Measurements from ENCODE around the gene TNFRSF14.

The TNFRSF14 gene

DNA sequence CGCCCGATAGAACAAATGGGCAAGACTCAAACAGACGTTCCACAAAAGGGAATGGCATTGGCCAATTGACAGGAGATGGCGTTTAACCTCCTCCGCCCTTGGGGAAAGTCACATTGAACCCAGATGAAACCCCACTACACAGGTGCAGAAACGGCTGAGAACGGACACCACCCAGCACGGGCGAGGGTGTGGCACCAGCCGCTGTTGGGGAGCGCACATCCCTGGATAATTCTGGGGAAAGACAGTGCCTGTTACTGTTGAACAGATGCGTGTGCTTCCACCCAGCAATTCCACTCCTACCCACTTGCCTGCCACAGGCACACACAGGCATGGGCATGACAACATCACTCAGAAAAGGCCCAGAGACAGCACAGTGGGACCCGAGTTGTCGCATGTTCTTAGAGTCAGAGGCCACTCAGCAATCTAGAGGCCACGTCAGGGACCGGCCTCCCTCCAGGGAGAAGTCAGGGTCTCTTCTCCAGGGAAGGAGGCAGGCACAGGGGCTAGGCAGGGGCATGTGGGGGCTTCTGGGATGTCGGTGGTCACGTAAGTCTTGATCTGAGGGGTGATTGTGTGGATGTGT, 45.6 kb downstream of the TNFRSF14 start (continued):
- no peak for TF ChIP-seq ESRRG (CRISPR knock-in tag; IDR thresholded peaks at IDR 0.05)
- TF ChIP-seq, protein P1, sequence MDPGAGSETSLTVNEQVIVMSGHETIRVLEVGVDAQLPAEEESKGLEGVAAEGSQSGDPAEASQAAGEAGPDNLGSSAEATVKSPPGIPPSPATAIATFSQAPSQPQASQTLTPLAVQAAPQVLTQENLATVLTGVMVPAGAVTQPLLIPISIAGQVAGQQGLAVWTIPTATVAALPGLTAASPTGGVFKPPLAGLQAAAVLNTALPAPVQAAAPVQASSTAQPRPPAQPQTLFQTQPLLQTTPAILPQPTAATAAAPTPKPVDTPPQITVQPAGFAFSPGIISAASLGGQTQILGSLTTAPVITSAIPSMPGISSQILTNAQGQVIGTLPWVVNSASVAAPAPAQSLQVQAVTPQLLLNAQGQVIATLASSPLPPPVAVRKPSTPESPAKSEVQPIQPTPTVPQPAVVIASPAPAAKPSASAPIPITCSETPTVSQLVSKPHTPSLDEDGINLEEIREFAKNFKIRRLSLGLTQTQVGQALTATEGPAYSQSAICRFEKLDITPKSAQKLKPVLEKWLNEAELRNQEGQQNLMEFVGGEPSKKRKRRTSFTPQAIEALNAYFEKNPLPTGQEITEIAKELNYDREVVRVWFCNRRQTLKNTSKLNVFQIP (CRISPR knock-in tag; IDR thresholded peaks at IDR 0.05; ENCODE audit: borderline replicate concordance, low read depth), result no peak
- no peak for TF ChIP-seq OSR1 (CRISPR knock-in tag; IDR thresholded peaks at IDR 0.05)
- no peak for TF ChIP-seq ZFP30 (CRISPR knock-in tag; IDR thresholded peaks at IDR 0.05)
- no peak for TF ChIP-seq CSDC2 (CRISPR knock-in tag; IDR thresholded peaks at IDR 0.05)
- no peak for TF ChIP-seq ZFP3 (CRISPR knock-in tag; IDR thresholded peaks at IDR 0.05)

DNA sequence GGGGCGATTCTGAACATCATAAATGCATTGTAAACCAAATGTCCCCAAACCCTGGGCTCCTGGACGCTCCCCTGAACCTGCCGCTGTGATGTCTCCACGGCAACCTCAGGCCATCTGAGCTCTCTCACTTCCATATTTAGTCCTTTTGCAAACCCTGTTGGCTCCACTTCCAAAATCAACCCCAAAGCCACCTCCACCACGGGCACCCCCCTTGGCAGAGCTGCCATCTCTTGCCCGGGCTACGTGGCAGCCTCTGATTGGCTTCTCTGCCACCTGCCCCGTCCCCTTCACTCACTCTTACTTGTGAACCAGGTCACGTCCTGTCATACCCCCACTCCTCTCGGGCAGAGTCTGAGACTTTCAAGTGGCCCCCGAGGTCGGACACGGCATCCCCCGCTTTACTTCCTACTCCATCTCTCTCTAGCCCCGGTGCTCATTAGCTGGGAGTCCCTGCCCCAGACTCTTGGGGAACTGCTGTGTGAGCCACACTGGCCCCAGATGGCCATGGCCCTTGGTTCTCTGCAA, 46.2 kb downstream of the TNFRSF14 start:
- no peak for ATAC-seq
- TF ChIP-seq, protein P2, sequence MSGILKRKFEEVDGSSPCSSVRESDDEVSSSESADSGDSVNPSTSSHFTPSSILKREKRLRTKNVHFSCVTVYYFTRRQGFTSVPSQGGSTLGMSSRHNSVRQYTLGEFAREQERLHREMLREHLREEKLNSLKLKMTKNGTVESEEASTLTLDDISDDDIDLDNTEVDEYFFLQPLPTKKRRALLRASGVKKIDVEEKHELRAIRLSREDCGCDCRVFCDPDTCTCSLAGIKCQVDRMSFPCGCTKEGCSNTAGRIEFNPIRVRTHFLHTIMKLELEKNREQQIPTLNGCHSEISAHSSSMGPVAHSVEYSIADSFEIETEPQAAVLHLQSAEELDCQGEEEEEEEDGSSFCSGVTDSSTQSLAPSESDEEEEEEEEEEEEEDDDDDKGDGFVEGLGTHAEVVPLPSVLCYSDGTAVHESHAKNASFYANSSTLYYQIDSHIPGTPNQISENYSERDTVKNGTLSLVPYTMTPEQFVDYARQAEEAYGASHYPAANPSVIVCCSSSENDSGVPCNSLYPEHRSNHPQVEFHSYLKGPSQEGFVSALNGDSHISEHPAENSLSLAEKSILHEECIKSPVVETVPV (CRISPR knock-in tag; IDR thresholded peaks at IDR 0.05), result no peak
- TF ChIP-seq, protein P3, sequence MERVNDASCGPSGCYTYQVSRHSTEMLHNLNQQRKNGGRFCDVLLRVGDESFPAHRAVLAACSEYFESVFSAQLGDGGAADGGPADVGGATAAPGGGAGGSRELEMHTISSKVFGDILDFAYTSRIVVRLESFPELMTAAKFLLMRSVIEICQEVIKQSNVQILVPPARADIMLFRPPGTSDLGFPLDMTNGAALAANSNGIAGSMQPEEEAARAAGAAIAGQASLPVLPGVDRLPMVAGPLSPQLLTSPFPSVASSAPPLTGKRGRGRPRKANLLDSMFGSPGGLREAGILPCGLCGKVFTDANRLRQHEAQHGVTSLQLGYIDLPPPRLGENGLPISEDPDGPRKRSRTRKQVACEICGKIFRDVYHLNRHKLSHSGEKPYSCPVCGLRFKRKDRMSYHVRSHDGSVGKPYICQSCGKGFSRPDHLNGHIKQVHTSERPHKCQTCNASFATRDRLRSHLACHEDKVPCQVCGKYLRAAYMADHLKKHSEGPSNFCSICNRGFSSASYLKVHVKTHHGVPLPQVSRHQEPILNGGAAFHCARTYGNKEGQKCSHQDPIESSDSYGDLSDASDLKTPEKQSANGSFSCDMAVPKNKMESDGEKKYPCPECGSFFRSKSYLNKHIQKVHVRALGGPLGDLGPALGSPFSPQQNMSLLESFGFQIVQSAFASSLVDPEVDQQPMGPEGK (CRISPR knock-in tag; IDR thresholded peaks at IDR 0.05; ENCODE audit: borderline replicate concordance), result no peak
- TF ChIP-seq ARNTL (CRISPR knock-in tag; IDR thresholded peaks at IDR 0.05; ENCODE audit: borderline replicate concordance, low read depth) (no peak), CSDC2 (CRISPR knock-in tag; IDR thresholded peaks at IDR 0.05) (no peak), SNAI2 (CRISPR knock-in tag; IDR thresholded peaks at IDR 0.05) (no peak), OSR1 (CRISPR knock-in tag; IDR thresholded peaks at IDR 0.05) (no peak), ZNF8 (CRISPR knock-in tag; IDR thresholded peaks at IDR 0.05) (no peak), RARB (CRISPR knock-in tag; IDR thresholded peaks at IDR 0.05) (no peak), ZNF70 (CRISPR knock-in tag; IDR thresholded peaks at IDR 0.05) (no peak), BACH2 (CRISPR knock-in tag; IDR thresholded peaks at IDR 0.05; ENCODE audit: borderline replicate concordance) (no peak), TOX (CRISPR knock-in tag; IDR thresholded peaks at IDR 0.05; ENCODE audit: borderline replicate concordance) (no peak), ISL1 (CRISPR knock-in tag; IDR thresholded peaks at IDR 0.05) (no peak), ZFP3 (CRISPR knock-in tag; IDR thresholded peaks at IDR 0.05) (no peak), ZNF565 (CRISPR knock-in tag; conservative IDR thresholded peaks at IDR 0.05; ENCODE audit: low read depth) (no peak), ZFP30 (CRISPR knock-in tag; IDR thresholded peaks at IDR 0.05) (no peak), GLIS3 (CRISPR knock-in tag; IDR thresholded peaks at IDR 0.05) (no peak), ZC3H10 (CRISPR knock-in tag; IDR thresholded peaks at IDR 0.05) (no peak)
- TF ChIP-seq, protein P4, sequence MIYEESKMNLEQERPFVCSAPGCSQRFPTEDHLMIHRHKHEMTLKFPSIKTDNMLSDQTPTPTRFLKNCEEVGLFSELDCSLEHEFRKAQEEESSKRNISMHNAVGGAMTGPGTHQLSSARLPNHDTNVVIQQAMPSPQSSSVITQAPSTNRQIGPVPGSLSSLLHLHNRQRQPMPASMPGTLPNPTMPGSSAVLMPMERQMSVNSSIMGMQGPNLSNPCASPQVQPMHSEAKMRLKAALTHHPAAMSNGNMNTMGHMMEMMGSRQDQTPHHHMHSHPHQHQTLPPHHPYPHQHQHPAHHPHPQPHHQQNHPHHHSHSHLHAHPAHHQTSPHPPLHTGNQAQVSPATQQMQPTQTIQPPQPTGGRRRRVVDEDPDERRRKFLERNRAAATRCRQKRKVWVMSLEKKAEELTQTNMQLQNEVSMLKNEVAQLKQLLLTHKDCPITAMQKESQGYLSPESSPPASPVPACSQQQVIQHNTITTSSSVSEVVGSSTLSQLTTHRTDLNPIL (CRISPR knock-in tag; IDR thresholded peaks at IDR 0.05; ENCODE audit: low read depth), result no peak
- TF ChIP-seq, protein P1 (CRISPR knock-in tag; IDR thresholded peaks at IDR 0.05; ENCODE audit: borderline replicate concordance, low read depth), result no peak
- TF ChIP-seq, protein P5, sequence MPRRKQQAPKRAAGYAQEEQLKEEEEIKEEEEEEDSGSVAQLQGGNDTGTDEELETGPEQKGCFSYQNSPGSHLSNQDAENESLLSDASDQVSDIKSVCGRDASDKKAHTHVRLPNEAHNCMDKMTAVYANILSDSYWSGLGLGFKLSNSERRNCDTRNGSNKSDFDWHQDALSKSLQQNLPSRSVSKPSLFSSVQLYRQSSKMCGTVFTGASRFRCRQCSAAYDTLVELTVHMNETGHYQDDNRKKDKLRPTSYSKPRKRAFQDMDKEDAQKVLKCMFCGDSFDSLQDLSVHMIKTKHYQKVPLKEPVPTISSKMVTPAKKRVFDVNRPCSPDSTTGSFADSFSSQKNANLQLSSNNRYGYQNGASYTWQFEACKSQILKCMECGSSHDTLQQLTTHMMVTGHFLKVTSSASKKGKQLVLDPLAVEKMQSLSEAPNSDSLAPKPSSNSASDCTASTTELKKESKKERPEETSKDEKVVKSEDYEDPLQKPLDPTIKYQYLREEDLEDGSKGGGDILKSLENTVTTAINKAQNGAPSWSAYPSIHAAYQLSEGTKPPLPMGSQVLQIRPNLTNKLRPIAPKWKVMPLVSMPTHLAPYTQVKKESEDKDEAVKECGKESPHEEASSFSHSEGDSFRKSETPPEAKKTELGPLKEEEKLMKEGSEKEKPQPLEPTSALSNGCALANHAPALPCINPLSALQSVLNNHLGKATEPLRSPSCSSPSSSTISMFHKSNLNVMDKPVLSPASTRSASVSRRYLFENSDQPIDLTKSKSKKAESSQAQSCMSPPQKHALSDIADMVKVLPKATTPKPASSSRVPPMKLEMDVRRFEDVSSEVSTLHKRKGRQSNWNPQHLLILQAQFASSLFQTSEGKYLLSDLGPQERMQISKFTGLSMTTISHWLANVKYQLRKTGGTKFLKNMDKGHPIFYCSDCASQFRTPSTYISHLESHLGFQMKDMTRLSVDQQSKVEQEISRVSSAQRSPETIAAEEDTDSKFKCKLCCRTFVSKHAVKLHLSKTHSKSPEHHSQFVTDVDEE (CRISPR knock-in tag; IDR thresholded peaks at IDR 0.05), result no peak

Measured in SK-N-SH treated with all-trans-retinoic acid at 6 μM for 48 hours (cell line).